ENCODE measurements around the gene BABAM1.

DNA sequence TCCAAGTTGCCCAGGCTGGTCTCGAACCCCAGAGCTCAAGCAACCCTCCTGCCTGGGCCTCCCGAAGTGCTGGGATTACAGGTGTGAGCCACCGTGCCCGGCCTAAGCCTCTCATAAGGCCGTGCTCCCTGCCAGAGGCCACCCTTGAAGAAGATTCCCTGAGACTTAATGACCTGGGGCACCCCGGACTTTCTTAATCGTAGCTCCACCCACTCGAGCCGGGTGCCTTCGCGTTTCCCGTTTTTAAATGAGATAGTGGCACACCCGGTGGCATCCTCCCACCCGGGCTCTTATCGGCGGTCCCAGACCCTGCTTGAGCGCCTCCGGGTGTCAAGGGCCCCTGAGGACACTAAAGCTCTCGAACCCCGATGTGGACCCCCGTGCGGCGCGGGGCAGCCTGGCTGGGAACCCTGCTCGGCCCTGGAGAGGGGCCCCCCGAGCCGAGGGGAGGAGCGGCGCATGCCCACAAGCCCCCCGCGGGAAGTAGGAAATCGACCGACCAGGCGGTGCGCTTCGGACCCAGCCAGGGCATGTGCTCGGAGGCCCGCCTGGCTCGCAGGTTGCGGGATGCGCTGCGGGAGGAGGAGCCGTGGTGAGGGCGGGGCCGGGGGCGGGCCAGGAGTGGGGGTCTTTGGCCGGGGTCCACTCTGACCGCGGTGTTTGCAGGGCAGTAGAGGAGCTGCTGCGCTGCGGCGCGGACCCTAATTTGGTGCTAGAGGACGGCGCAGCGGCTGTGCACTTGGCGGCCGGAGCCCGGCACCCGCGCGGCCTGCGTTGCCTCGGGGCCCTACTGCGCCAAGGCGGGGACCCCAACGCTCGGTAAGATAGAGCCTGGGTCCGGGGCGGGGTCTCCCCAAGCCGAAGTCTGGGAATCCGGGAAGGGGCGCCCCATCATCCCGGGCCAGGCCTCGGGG is 14.4 kb downstream of the BABAM1 start, which contains the start of gene ANKLE1:
- TF ChIP-seq, protein P1, sequence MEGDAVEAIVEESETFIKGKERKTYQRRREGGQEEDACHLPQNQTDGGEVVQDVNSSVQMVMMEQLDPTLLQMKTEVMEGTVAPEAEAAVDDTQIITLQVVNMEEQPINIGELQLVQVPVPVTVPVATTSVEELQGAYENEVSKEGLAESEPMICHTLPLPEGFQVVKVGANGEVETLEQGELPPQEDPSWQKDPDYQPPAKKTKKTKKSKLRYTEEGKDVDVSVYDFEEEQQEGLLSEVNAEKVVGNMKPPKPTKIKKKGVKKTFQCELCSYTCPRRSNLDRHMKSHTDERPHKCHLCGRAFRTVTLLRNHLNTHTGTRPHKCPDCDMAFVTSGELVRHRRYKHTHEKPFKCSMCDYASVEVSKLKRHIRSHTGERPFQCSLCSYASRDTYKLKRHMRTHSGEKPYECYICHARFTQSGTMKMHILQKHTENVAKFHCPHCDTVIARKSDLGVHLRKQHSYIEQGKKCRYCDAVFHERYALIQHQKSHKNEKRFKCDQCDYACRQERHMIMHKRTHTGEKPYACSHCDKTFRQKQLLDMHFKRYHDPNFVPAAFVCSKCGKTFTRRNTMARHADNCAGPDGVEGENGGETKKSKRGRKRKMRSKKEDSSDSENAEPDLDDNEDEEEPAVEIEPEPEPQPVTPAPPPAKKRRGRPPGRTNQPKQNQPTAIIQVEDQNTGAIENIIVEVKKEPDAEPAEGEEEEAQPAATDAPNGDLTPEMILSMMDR (IDR thresholded peaks at IDR 0.05 in 2 of 3, conservative IDR thresholded peaks at IDR 0.05 in 1 of 3; ENCODE audit: borderline replicate concordance in 1 of 3, insufficient read depth in 1 of 3, low read depth in 2 of 3, low read length in 2 of 3) = no peak
- no peak for TF ChIP-seq ATF3 (IDR thresholded peaks at IDR 0.05)
- TF ChIP-seq SP1 (IDR thresholded peaks at IDR 0.05; ENCODE audit: low read depth) = no peak
- TF ChIP-seq POLR2A (IDR thresholded peaks at IDR 0.05; ENCODE audit: borderline replicate concordance, extremely low read depth, insufficient read depth, insufficient read length) = no peak
- TF ChIP-seq POLR2AphosphoS5 (IDR thresholded peaks at IDR 0.05; ENCODE audit: low read depth, low read length) = no peak
- TF ChIP-seq EZH2 (IDR thresholded peaks at IDR 0.05) = no peak
- no peak for TF ChIP-seq EGR1 (IDR thresholded peaks at IDR 0.05; ENCODE audit: low read depth)
